ENCODE measurements around the gene GPBP1L1.

DNA sequence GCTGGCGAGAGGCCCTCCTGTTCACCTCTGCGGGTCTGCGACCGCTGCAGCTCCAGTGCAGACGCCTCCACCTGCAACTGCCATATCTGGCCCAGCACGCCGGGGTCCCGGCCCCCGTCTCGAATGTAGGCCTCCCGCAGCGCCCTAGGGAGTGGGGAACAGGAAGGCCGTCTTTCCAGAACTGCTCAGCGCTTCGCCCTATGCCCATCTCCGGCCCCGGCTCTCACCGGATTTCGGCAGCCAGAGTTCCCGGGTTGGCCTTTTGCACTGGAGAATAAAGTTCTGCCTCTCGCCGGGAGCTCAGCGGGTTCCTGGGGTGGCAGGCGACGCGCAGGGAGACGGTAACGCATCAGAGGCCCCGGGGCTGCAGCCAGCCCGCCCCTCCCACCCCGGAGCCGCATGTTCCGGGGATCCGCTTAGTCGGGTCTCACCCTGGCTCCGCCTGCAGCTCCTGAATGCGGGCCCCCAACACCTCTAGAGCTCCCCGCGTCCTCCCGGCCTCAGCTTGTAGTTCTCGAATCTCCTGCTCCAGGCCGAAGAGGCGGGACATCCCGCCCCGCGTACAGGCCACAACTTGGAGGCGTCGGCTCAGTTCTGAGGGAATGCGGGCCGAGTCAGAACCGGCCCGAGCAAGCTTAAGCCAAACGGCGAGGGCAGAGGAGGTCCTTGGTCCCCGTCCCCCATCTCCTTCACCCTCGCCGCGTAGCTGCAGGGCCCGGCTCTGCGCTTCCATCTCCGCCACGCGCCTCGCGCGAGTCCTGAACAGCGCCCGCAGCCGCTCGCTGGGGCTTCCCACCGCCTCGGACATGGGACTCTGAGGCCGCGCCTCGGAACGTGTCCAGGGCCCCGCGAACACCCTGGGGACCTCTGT lies 63.6 kb downstream of the GPBP1L1 start:
- TF ChIP-seq, protein P1, sequence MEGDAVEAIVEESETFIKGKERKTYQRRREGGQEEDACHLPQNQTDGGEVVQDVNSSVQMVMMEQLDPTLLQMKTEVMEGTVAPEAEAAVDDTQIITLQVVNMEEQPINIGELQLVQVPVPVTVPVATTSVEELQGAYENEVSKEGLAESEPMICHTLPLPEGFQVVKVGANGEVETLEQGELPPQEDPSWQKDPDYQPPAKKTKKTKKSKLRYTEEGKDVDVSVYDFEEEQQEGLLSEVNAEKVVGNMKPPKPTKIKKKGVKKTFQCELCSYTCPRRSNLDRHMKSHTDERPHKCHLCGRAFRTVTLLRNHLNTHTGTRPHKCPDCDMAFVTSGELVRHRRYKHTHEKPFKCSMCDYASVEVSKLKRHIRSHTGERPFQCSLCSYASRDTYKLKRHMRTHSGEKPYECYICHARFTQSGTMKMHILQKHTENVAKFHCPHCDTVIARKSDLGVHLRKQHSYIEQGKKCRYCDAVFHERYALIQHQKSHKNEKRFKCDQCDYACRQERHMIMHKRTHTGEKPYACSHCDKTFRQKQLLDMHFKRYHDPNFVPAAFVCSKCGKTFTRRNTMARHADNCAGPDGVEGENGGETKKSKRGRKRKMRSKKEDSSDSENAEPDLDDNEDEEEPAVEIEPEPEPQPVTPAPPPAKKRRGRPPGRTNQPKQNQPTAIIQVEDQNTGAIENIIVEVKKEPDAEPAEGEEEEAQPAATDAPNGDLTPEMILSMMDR (IDR thresholded peaks at IDR 0.05) = no peak
- TF ChIP-seq POLR2A (IDR thresholded peaks at IDR 0.05) (no peak), POLR2AphosphoS5 (IDR thresholded peaks at IDR 0.05) (no peak)
